GM10847 (cell line): ENCODE measurements around the gene SPOCK1.

Experiments
- POLR2A ChIP-seq: IDR thresholded peaks from 2 replicates; pipeline ENCODE4 v1.6.1; 2011; ENCODE audit not compliant: insufficient read length; ENCODE audit errors: extremely low read depth

SPOCK1 gene

DNA sequence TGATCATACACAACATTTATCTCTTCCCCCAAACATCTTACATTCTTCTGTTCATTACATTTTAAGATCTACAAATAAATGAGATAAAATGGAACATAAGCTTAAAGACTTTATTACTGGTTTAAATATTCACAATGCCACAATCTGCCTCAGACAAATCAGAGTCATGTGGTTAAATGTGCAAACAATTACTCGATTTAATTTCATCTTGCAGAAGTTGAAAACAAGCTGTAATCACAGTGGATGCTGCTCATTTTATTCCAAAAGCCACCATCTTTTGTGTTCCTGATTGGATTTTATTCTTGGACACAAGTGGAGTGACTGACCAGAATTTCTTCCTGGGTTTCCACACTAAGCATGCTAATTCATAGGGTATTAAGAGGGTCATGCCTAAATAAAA lies 33.2 kb downstream of the SPOCK1 start:
- no peak for TF ChIP-seq POLR2A

GRCh38 chr5:137462816-137463520 lies 36.2 kb downstream of the SPOCK1 start:
- TF ChIP-seq POLR2A: no peak

- TF ChIP-seq POLR2A: no peak
Observed at GRCh38 chr5:137462265-137462590, 36.9 kb downstream of the SPOCK1 start.

DNA sequence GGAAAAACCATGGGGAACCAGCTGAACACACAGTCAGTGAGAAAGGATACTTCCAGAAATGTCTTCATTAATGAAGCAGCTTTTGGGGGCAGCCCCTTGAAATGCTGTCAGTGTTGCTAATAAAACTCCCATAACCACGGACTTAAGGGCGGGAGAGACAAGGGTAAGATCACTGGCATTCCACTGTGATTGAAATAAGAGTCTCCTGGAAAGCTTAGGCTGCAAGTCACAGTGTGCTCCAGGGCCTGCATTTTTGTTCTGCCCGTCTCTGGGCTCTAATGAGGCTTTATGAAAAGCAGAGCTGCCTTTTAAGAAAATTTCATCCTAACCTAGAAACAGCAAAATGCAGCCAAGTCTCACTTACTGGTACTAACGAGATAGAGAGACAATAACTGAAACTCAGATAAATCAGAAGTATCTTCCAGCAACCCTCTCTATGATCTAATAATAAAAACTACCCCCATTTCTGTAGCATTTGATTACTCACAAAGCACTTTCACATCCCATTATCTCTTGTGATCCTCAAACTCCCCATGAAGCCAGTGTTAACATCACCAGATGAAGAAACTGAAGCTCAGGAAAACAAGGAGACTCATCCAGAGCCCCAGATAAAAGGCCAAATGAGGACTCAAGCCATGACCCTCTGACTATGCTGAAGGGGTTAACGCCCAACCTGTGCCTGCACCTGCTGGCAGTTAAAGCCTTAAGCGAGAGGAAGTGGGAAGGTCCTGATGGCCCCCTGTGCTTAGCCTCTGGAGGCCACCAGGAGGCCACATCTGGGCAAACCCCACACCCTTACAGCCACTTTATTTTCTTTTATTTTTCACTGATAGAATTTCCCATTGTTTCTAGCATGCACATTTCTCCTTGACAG lies 37.5 kb downstream of the SPOCK1 start:
- no peak for TF ChIP-seq POLR2A

- no peak for TF ChIP-seq POLR2A
Observed at GRCh38 chr5:137454671-137455070, 44.5 kb downstream of the SPOCK1 start.

DNA sequence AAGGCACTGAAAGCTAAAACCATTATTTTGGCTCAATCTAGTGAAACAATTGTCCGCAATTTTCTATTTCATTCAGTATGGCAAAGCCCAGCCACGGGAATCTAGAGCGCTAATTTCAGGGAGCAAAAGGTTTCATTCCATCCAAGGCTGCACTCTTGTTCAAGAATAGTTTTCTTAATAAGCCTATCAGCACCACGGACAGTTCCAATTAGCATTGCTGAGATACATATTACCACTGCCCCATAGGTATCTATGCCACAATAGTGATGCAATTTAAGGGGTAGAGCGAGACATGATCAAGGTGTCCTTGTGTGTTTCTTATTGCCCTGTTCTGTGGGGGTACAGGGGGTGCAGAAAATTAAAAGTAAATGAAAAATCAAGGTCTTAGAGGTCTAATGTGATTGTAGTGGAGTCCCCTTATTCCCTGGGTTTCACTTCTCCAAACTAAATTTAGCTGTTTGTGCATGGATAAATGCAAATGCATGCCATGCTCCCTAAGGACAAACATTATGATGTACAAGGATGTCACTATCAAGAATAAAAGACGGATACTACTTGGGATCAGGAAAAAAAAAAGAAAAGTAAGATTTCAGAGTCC lies 45.5 kb downstream of the SPOCK1 start:
- TF ChIP-seq POLR2A: no peak

DNA sequence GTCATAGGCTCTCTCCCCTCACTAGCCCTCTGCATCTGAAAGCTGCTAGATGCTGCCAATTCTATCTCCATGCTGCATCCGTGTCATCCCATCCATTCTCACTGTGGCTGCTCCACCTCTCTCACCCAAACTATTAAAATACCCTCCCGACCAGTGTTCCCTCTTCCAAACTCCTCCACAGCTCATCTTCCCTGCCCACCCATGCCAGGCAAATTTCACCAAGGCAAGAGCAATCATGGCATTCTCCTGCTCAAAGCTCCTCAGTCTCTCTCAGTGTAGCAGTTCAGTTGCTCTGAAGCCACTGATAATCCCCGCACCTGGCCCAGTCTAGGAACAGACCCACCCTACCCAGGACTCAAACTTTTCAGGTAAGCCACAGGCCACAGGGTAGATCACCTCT lies 48.4 kb downstream of the SPOCK1 start:
- no peak for TF ChIP-seq POLR2A

GRCh38 chr5:137448868-137449267 lies 50.3 kb downstream of the SPOCK1 start:
- no peak for TF ChIP-seq POLR2A

DNA sequence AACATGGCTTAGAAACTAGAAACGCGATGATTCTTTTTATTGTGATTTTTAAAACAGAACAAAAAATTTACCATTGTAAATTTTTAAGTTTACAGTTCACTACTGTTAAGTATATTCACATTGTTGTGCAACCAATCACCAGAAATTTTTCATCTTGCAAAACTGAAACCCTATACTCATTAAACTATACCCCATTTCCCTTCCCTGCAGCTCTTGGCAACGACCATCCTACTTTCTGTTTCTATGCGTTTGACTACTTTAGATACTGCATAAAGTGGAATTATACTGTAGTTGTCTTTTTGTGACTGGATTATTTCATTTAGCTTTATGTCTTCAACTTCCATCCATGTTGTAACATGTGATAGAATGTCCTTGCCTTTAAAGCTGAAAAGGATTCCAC lies 52.5 kb downstream of the SPOCK1 start:
- TF ChIP-seq POLR2A: no peak

DNA sequence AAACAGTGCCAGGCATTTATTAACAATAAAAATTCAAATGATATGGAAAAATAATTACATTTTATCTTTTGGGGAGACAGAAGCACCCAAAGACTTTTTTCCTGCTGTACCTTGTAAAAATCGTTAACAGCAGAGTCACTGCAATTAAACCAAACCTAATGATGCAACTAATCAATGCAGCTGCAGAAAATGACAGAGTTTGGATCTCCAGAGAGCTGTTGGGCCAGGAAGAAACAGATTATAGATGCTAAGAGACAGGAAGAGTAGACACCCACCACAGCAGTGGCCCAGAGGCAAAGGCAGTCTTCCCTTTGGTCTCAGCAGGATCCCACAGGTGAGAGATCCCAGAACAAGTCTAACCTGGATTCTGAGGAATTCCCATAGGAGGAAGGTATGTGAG lies 53.0 kb downstream of the SPOCK1 start:
- TF ChIP-seq POLR2A: no peak

DNA sequence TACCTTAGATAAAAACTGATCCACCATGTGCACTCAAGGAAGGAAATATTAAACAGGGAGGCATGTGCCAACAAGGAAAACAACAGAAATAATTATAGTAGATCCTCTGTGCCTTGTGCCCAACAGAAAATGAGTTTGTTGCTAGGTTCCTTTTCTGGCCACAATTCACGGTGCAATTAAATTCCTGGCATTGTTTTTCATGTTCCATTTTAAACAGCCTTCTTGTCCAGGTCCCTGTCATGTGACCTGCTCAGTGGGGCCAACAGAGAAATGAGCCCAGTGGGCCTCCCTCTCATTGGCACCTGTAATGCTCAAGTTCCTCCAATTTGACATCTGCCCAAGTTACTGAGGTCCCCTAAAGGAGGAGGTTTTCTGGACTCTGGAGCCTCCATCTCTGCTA lies 56.5 kb downstream of the SPOCK1 start:
- no peak for TF ChIP-seq POLR2A

GRCh38 chr5:137441476-137441875 lies 57.6 kb downstream of the SPOCK1 start:
- no peak for TF ChIP-seq POLR2A

- no peak for TF ChIP-seq POLR2A
Observed at GRCh38 chr5:137440795-137441194, 58.3 kb downstream of the SPOCK1 start.

GRCh38 chr5:137439645-137440044 lies 59.5 kb downstream of the SPOCK1 start:
- no peak for TF ChIP-seq POLR2A

DNA sequence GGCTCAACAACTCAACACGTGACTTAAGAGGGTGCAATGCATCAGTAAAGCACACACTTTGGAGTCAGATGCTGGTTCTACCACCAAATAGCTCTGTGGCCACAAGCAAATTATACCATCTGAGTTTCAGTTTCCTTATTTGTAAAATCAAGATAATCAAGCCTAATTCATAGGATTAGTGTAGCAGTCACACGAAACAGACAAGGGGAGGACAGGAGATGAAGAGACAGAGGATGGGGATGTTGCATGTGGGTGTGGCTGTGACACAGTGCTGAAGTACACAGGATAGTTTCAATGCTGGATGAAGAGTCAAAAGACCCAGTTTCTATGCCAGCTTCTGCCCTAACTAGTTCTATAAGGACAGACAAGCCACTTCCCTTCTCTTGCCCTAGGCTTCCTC lies 60.2 kb downstream of the SPOCK1 start:
- no peak for TF ChIP-seq POLR2A

DNA sequence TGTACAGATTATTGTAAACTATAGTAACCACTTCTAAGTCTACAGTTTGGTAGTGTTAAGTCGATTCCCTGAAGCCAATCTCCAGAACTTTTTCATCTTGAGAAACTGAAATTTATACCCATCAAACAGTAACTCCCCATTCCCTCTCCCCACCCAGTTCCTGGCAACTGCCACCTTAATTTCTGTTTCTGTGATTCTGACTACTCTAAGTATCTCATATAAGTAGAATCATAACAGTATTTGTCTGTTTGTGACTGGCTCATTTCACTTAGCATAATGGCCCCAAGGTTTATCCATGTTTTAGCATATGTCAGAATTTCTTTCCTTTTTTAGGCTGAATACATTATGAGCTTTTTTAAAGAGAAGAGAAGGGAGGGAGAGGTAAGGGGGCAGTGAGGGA lies 61.4 kb downstream of the SPOCK1 start:
- no peak for TF ChIP-seq POLR2A

- TF ChIP-seq POLR2A: no peak
Observed at GRCh38 chr5:137433539-137433938, 65.6 kb downstream of the SPOCK1 start.

GRCh38 chr5:137432376-137432775 lies 66.8 kb downstream of the SPOCK1 start:
- no peak for TF ChIP-seq POLR2A
